GM18870 (cell line): ENCODE results near the gene DCUN1D3.
A peak's percentile ranks its signal among the peaks of the same experiment; 100 is the strongest.
"Not testable (repeated sequence)": the region's sequence is repeated elsewhere in the genome, so short reads cannot be mapped to it uniquely, and the experiment has no call there.

Experiments
- ATAC-seq: cut with Tn5 transposase; IDR thresholded peaks from one replicate; pipeline ENCODE4 v1.9.1; 2021; ENCODE audit warnings: moderate library complexity; ENCODE audit not compliant: unreplicated experiment

The DCUN1D3 gene

DNA sequence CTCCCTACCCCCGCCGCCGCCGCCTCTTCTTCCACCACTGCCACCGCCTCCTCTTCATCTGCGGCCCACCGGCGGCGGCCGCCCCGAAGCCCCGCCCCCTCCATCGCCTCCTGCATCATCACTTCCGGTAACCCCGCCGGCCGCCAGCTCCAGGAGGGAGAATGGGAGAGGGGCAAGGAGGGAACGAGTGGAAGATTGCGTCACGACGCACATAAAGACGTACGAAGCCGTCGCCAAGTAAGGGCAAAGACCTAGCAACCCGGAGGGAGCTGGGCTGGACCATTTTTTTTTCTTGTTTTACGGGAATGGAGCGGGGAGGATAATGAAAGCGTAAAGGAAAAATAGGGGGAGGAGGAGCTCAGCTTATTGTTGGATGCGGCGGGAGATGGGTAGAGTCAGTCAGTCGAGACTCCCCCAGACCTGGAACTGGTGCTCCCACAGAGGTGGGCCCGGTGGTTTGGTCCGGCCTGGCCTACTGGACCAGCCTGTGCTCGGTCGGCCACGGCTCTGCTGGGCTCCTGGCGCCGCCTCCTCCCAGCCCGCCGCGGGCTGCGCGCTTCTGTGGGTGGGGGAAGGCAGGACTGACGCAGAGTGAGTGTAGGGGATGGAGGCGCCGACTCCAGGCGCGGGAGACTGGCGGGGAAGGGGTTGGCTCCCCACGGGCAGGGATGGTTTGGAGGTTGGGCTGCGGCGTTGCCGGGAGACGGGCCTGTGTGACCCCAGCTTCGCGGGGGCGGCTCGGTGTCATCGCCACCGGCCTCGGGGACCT, at the start of gene DCUN1D3, which contains the start of gene LYRM1:
Gene DCUN1D3 (minus strand): TSS at position 60 of the 769 bp plus-strand sequence. CDS start 37,820 bp downstream, outside the sequence.
Gene LYRM1 (plus strand): TSS at position 473 of the 769 bp plus-strand sequence. CDS start 14,785 bp downstream, outside the sequence.
- peak; percentile 79 for ATAC-seq

- no peak for ATAC-seq
Observed at GRCh38 chr16:20949660-20950059, 49.5 kb upstream of the DCUN1D3 start.

GRCh38 chr16:20948444-20948843, 48.3 kb upstream of the DCUN1D3 start:
- no peak for ATAC-seq

DNA sequence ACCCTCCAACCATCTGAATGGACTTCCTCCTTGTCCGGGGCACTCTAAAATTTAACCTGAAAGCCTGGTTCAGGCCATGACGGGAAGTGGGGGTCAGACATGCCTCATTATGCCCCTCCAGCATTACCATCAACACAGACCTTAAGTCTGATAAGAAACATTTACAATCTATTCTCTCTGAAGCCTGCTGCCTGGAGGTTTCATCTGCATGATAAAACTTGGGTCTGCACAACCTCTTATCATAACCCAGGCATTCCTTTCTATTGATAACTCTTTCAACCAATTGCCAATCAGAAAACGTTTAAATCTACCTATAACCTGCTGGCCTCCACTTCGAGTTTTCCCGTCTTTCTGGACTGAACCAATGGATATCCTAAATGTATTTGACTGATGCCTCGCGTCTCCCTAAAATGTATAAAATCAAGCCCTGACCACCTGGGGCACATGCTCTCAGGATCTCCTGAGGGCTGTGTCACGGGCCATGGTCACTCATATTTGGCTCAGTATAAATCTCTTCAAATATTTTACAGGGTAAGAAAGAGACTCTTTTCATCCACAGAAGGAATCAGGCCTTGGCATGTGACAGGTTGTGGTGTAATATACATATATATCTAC, 46.0 kb upstream of the DCUN1D3 start:
- no peak for ATAC-seq

DNA sequence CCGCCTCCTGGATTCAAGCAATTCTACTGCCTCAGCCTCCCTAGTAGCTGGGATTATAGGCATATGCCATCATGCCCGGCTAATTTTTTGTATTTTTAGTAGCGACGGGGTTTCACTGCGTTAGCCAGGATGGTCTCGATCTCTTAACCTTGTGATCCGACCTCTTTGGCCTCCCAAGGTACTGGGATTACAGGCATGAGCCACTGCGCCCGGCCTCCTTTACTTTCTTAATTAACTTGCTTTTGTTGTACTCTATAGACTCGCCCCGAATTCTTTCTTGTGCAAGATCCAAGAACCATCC, 45.4 kb upstream of the DCUN1D3 start:
- ATAC-seq, result not testable (repeated sequence)

DNA sequence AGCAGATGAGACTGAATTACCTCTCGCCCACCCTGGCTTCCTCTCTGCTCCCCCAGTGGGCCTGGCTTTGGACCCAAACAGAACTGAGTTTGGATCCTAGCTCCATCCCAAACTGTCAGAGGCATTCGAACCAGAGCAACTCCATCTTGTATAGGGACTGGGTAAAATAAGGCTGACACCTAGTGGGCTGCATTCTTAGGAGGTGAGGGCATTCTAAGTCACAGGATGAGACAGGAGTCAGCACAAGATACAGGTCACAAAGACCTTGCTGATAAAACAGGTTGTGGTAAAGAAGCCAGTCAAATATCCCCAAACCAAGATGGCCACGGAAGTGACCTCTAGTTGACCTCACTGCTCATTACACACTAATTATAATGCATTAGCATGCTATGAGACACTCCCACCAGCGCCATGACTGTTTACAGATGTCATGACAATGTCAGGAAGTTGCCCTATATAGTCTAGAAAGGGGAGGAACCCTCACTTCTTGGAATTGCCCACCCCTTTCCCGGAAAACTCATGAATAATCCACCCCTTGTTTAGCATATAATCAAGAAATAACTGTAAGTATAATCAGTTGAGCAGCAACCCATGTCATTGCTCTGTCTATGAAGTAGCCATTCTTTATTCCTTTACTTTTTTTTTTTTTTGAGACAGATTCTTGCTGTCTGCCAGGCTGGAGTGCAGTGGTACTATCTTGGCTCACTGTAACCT, 44.9 kb upstream of the DCUN1D3 start:
- no peak for ATAC-seq

GRCh38 chr16:20942256-20942655, 42.1 kb upstream of the DCUN1D3 start:
- no peak for ATAC-seq

GRCh38 chr16:20941636-20941926, 41.4 kb upstream of the DCUN1D3 start:
- ATAC-seq, result no peak

DNA sequence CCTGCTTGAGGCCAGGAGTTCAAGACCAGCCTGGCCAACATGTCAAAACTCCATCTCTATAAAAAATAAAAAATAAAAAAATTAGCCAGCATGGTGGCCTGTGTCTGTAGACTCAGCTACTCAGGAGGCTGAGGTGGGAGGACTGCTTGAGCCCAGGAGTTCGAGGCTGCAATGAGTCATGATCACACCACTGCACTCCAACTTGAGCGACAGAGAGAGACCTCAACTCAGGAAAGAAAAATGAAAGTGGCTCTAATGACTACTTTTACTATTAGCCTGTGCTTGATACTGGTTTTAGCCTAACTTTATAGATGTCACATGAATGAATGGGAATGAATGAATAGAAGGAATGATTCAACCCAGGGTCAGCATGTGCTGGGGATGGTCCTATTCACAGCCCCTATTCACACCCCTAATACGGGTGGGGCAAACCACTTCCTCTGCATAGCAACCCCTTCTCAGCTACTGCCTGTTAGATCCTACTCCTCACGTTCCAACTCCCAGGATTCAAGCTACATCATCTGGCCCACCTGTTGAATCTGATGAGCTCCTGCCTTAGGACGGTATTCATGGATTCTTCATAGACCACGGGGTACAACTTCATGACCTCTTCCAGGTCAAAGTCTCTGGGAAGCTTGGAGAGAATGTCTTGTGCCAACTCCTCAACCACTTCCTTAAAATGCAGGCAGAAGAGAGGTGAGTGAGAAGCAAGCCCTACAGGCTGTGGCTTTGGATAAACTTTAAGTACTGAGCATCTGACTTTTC, 40.9 kb upstream of the DCUN1D3 start:
- ATAC-seq, result no peak

DNA sequence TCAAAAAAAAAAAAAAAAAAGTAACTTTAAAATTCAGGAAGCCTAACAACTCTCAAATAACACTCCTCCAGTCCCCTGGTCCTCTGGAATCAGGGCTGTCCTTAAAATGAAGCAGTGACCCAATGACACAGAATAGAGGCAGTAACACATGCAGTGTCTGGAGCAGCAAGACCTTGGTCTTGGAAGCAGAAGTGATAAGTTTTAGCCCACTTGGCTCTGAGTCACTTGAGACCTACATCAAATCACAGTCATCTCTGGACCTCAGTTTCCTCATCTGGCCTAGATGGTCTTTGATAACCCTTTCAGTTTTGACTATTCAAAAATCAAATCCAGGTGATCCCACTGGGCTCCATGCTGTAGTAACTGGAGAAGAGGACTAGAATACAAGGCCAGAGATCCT, 39.5 kb upstream of the DCUN1D3 start:
- no peak for ATAC-seq

DNA sequence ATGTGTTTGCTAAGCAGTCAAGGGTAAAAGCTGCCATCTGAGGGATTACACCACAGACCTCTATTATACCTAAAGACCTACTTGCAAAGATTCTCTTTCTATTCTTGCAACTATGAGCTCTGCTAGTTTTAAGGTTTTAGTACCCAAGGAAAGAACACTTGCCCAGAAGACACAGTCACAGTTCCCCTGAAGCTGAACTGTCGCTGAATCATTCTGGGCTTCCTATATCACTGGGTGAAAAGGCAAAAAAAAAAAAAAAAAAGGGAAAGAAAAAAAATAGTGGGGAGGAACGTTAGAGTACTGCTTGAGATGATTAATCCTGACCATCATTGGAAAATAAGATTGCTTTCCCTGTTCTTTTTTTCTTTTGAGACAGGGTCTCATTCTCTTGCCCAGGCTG, 38.3 kb upstream of the DCUN1D3 start:
- ATAC-seq, result no peak

DNA sequence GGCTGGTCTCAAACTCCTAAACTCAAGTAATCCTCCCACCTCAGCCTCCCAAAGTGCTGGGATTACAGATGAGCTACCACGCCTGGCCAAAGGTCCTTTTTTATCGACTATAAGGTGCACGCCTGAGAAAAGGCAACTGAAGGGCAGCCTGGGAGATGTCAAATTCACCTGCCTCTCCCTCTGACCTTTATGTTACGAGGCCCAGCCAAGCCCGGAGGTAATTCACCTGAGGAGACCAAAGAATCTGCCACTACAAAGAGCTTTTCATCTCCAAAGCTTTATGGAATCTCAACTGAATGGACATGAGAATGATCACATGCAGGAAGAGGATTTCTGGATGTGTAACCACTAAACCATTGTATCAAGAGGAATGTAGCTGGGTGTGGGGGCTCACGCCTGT, 37.6 kb upstream of the DCUN1D3 start:
- no peak for ATAC-seq

DNA sequence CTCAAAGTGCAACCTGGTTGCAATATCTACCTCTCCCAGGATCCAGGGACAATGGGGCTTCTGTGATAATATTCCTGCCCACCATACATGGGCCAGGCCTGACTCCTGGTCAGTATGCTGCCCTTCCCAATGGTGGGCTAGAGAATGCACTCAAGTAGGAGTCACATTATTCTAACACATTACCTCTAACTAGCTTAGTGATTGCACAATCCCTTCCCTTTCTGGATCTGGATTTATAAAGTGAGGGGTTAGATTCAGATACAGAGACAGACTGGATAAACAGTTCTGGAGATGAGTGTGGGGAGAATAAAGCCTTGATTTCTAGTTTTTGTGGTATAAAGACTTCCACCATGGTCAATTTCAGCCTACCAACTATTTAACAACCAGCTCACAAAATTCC, 33.4 kb upstream of the DCUN1D3 start:
- ATAC-seq, result no peak

GRCh38 chr16:20931066-20931600, 31.0 kb upstream of the DCUN1D3 start:
- ATAC-seq, result no peak

GRCh38 chr16:20930365-20930690, 30.2 kb upstream of the DCUN1D3 start:
- ATAC-seq, result no peak

- not testable (repeated sequence) for ATAC-seq
Observed at GRCh38 chr16:20929676-20930364, 29.7 kb upstream of the DCUN1D3 start.

GRCh38 chr16:20928774-20929411, 28.7 kb upstream of the DCUN1D3 start:
- ATAC-seq, result no peak

GRCh38 chr16:20925751-20926150, 25.6 kb upstream of the DCUN1D3 start:
- ATAC-seq, result no peak

DNA sequence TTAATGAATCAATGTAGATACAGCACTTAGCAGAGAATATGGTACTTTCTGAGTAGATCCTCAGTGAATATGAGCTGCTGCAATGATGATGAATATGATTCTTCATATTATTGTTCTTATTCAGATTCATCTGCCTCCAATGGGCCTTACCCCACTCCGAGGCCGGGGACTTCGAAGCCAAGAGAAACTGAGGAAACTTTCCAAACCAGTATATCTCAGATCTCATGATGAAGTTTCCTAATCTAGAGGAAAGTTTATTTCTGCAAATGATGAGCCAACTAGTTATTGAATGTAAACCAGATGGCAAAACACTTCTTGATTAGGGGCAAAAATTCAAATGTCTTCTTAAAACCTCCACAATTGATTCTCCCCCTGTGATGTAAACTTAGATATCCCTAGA, 23.7 kb upstream of the DCUN1D3 start:
- ATAC-seq, result no peak

DNA sequence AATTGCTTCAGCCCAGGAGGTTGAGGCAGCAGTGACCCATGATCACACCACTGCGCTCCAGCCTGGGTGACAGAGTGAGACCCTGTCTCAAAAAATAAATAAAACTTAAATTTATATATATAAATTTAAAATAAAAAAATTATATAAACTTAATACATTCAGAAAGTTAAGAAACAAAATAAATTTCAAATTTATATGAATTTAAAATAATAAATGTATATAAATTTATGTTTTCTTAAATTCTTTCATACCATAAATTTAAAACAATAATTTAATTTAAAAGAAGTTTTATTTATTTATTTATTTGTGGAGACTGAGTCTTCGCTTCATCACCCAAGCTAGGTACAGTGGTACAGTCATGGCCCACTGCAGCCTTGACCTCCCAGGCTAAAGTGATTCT, 20.6 kb upstream of the DCUN1D3 start:
- no peak for ATAC-seq
